ENCODE data around the gene C10orf53.
"Not testable (repeated sequence)": the region's sequence is repeated elsewhere in the genome, so short reads cannot be mapped to it uniquely, and the experiment has no call there.

C10orf53 gene

DNA sequence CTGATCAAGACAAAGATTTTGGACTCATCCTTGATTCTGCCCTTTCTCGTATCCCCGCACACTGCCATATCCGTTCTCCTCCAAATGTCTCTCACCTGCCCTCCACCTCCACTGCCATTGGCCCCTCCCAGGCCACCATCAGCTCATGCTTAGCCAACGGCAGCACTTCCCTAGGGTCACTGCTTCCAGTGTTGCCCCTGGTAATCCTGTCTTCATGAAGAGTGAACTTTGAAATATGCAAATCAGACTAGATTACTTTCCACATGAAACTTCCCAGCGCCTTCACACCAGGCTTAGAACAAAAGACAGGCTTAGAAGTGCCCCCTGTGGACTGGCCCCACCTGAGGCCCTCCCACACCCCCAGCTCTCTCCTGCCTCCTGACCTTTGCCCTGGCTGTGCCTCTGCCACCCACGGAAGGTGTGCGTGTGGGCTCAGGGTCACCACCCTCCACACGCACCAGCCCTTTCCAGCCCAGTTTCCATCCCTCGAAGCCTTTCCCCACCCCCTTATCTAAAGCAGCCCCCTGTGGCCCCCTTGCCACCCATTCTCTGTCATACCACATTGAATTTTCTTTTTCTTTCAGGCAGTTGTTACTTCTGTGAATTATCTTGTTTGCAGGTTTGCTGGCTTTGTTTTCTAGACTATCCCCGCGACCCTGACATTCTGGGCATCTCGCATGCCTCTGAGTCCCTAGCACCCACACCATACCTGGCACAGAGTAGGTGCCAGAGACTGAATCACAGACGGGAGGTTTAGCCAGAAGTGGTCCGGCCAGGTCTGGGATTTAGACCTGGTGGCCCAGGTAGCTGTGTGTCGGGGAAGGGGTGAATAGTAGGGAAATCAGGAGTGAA lies 26.8 kb upstream of the C10orf53 start:
- no peak for DNase-seq (ENCODE audit: low spot score)

GRCh38 chr10:49653273-49653929 lies 26.1 kb upstream of the C10orf53 start:
- no peak for DNase-seq (ENCODE audit: low spot score)

DNA sequence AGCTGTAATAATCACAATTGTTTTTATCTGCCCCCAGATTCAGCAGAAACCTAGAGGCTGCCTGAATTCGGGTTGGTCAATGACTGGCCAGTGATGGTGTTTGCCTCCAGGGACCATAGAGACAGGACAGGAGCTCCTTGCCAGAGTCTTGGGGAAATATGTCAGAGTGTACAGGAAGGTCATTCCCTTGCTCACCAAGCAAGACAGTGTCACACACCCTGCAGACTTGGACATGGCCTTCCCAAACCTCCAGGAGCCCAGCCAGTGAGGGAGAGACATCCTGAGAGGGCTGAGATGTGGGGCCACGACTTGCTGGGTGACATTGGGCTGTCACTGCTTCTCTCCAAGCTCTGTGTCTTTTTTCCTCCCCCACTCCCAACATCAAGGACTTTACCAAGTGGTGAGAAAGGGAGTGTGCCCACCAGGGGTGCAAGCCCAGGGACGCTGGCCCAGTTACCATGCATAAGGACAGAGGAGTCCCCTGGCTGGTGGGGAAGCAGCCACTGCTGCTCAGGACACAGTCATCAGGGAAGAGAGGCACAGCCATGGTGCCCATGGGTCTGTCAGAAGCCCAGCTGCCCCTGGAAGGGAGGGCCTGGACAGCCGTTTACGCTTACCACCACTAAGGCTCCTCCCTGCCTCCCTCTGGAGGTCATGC lies 25.3 kb upstream of the C10orf53 start:
- DNase-seq (ENCODE audit: low spot score): no peak

DNA sequence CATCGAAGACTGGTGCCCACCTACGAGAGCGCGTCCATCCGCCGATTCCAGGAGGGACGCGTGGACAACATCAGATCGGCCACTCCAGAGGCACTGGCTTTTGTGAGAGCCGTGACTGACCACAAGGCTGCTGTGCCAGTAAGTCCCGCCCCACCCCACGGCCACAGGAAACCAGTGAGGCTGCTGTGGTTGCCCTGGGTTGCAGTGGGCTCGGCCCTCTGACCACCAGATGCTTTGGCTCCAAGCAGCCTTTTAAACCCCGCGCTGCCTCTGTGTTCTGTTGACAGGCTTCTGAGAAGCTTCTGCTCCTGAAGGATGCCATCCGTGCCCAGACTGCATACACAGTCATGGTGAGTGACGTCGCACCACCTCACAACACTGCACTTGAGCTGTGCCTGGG lies 24.4 kb upstream of the C10orf53 start:
- DNase-seq (ENCODE audit: low spot score): no peak

GRCh38 chr10:49656845-49657493 lies 22.5 kb upstream of the C10orf53 start:
- no peak for DNase-seq (ENCODE audit: low spot score)

DNA sequence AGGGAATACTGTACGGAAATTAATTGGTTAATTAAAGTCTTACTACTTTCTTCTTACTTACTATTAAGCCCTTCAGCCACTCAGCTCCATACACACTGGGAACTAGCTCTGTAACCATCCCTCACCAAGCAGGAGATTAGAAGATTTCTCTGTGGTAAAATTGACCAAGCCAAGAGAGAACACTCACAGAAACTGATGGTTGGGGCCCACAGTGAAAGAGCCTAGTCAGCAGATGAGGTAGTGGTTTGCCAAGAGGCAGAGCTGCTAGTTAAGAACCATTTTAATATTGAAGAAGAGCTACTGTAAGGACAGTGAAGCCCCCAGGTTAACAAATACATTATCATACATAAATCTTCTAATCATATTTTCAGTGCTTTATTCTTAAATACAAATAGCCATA lies 21.8 kb upstream of the C10orf53 start:
- no peak for DNase-seq (ENCODE audit: low spot score)

- DNase-seq (ENCODE audit: low spot score): no peak
Measured at GRCh38 chr10:49661140-49661856, 18.2 kb upstream of the C10orf53 start.

GRCh38 chr10:49662169-49662830 lies 17.2 kb upstream of the C10orf53 start:
- no peak for DNase-seq (ENCODE audit: low spot score)

DNA sequence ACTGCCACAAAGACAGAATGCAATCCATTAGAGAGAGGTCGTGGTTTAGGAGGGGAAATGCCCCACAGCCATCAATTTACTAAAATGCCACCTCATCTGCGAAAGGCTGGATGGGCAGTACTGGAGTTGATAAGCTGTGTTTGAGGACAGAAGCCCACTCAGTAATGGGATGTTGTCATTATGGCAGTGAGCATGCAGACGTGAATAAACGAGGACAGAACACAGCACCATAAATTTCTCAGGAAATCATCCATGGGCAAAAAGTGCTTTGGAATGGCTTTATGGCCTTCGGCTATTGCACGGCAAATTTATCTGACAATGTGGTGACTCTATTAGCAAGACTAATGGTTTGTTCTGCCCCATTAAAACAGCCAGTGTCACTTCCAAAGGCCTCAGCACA lies 15.9 kb upstream of the C10orf53 start:
- no peak for DNase-seq (ENCODE audit: low spot score)

DNA sequence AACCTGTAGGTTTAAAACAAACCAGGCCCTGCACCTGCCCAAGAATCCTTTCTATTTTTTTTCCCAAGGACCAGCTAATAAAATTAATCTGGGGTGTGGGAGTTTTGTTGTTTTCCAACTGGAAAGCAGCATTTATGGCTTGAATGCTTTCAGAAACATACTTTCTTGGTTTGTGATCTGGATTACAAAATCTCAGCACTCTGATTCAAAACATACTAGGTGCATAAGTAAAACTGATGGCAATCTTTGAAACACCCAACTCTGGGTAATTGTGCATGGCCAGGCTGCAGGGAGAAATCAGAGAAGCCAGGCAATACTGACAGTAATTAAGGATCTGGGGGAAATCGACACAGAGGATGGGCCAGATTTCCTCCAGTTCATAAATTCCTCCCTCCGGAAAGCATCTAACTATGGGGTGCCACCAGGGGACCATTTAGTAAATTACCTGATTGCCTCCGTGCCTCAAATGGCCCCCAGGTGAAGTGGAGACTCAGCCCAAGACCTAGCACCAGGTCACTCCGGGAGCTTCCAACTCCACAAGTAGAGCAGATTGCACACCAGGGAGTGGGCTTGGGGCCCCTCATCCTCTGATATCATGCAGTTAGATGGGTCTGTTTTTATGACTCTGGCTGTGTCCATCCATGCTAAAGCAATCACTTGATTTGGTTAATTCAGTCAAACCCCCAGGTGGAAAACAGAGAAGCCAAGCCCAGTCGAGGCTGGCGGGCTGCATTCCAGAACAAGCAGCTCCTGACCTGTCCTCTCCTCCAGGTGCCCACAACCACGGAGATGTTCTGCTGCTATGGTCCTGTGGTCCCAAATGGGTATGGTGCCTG lies 15.2 kb upstream of the C10orf53 start:
- DNase-seq (ENCODE audit: low spot score): no peak

GRCh38 chr10:49664842-49665355 lies 14.6 kb upstream of the C10orf53 start:
- DNase-seq (ENCODE audit: low spot score): no peak

DNA sequence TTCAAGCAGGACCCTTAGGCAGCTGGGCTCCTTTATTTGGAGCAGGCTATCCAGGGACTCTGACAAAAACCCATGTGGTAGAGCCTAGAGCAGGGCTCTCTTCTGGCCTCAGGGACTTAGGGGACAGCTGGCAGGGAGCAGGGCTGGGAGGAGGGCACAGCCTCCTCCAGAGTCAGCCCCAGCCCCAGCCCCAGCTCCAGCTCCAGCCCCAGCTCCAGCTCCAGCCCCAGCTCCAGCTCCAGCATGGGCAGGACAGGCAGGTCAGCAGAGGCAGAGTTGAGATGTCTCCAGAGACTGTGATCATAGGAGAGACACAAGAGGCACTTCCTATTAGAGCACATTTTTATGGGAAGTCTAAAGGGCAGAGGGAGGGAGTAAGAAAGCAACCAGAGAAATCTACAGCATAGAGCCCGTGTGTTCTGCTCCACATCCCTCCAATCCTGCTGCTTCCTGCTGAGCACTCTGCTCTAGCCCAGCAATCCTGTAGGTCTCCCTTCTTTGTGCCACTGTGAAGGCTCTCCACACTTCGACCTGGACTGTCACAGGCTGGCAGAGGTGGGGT lies 13.3 kb upstream of the C10orf53 start:
- DNase-seq (ENCODE audit: low spot score): no peak

DNA sequence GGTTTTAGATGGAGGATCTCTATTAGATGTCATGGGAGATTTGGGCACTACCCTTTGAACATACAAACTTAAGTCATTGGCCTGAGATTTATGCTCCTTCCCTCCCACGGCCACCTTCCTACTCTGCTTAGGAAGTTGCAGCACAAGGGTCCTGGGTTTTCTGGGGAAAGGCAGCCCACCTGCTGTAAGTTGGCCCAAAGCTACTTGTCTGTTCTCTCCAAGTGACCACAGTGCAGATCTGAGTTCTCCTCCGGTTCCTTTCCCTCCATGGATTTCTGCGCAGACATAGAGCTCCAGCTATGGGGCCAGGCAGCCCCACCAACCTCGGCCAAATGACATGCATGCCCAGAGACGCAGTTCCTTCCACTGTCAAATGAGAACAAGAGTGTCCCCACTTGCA lies 12.8 kb upstream of the C10orf53 start:
- DNase-seq (ENCODE audit: low spot score): no peak

GRCh38 chr10:49667991-49668390 lies 11.5 kb upstream of the C10orf53 start:
- no peak for DNase-seq (ENCODE audit: low spot score)

DNA sequence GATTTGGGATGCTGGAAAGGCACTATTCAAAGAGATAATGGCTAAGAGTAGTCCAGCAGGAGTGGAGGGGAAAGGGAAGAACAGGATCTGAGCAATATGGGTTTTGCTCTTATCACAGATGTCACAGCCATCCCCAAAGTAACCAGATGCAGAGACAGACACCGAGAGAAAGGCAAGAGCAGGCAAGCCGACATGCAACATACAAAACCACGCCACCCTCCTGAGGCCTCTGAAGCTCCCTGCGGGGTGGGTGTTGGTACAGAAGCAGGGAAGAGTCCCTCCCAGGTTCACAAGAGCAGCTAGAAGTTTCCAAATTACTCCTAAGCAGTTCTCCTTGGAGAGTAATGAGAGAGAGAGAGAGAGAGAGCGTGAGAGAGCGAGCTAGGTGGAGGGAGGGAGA lies 10.8 kb upstream of the C10orf53 start:
- DNase-seq (ENCODE audit: low spot score): no peak

GRCh38 chr10:49678827-49679479 lies 498 bp upstream of the C10orf53 start:
- no peak for DNase-seq (ENCODE audit: low spot score)

DNA sequence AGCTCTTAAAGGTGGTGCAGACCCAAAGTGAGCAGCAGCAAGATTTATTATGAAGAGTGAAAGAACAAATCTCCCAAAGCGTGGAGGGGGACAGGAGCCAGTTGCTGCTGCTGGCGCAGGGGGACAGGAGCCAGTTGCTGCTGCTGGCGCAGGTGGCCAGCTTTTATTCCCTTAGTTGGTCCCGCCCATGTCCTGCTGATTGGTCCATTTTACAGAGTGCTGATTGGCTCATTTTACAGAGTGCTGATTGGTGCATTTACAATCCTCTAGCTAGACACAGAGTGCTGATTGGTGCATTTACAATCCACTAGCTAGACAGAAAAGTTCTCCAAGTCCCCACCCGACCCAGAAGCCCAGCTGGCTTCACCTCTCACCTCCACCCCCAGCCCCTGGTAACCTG lies 3.0 kb downstream of the C10orf53 start:
- DNase-seq (ENCODE audit: low spot score): not testable (repeated sequence)

DNA sequence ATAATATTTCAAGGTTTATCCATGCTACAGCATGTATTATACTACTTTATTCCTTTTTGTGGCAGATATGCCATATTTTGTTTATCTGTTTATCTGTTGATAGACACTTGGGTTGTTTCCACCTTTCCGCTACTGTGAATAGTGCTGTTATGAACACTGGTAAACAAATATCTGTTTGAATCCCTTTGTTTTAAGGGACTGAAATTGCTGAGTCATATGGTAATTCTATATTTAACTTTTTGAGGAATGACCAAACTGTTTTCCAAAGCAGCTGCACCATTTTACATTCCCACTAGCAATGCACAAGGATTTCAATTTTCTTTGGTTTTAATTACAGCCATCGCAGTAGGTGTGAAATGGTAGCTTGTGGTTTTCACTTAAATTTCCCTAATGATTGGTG lies 3.4 kb downstream of the C10orf53 start:
- DNase-seq (ENCODE audit: low spot score): no peak

DNA sequence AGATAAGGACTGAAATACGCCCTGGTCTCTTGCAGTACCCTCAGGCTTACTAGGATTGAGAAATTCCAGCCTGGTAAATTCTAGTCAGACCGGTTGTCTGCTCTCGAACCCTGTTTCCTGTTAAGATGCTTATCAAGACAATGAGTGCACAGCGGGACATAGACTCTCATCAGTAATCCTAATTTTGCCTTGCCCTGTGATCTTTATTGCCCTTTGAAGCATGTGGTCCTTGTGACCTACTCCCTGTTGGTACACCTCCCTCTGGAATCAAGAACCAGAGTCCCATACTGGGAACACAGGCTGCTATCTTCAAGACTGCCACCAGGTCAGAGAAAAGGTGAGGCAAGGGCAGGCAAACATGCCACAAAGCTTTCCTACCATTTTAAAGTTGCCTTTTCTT lies 7.2 kb downstream of the C10orf53 start:
- DNase-seq (ENCODE audit: low spot score): no peak
